Measurements from ENCODE around the gene HSPBP1.

DNA sequence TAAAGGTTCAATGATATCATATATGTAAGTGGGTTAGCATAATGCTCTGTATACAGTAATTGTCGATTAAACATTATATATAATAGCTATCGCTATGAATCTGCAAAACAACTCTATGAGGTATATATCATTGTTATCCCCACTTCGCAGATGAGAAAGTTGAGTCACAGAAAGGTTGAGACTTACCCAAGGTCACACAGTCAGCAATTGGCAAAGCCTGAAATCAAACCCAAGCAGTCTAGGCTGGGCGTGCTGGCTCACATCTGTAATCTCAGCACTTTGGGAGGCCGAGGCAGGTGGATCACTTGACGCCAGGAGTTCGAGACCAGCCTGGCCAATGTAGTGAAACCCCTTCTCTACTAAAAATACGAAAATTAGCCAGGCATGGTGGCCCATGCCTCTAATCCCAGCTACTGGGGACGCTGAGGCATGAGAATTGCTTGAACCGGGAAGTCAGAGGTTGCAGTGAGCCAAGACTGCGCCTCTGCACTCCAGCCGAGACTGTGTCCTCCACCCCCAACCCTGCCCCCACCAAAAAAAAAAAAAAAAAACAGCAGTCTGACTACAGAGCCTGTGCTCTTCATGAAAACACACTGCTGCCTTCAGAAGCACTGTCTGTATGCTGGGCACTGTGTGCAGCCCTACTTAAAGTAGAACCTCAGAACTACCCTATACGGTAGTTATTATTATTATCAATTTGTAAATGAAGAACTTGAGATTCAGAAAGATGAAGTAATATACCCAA is 1.3 kb downstream of the HSPBP1 start:
- TF ChIP-seq RCOR1 (IDR thresholded peaks at IDR 0.05; ENCODE audit: insufficient replicate concordance, low read length), result no peak
- no peak for TF ChIP-seq CTCF (conservative IDR thresholded peaks at IDR 0.05; ENCODE audit: low read depth, low read length)
- TF ChIP-seq POLR2A (IDR thresholded peaks at IDR 0.05; ENCODE audit: low read depth, low read length), result no peak
- no peak for TF ChIP-seq RAD21 (IDR thresholded peaks at IDR 0.05; ENCODE audit: low read length)
- TF ChIP-seq MXI1 (IDR thresholded peaks at IDR 0.05; ENCODE audit: borderline replicate concordance, low read depth, low read length), result no peak
- TF ChIP-seq RFX5 (IDR thresholded peaks at IDR 0.05; ENCODE audit: low read depth, low read length), result no peak
- TF ChIP-seq SMC3 (IDR thresholded peaks at IDR 0.05; ENCODE audit: low read depth, low read length), result no peak
